ENCODE data around the gene ATP5PD.
A peak's percentile ranks its signal among the peaks of the same experiment; 100 is the strongest.

Gene ATP5PD

GRCh38 chr17:75020331-75021110 lies 26.2 kb downstream of the ATP5PD start:
- DNase-seq (ENCODE audit: low spot score) = no peak
- no peak for TF ChIP-seq CTCF (IDR thresholded peaks at IDR 0.05; ENCODE audit: extremely low read depth, missing control alignments)

GRCh38 chr17:75019710-75020109 lies 27.1 kb downstream of the ATP5PD start:
- no peak for DNase-seq (ENCODE audit: low spot score)
- no peak for TF ChIP-seq CTCF (IDR thresholded peaks at IDR 0.05; ENCODE audit: extremely low read depth, missing control alignments)

GRCh38 chr17:75019146-75019545 lies 27.6 kb downstream of the ATP5PD start:
- DNase-seq (ENCODE audit: low spot score) = no peak
- no peak for TF ChIP-seq CTCF (IDR thresholded peaks at IDR 0.05; ENCODE audit: extremely low read depth, missing control alignments)

- no peak for DNase-seq (ENCODE audit: low spot score)
- no peak for TF ChIP-seq CTCF (IDR thresholded peaks at IDR 0.05; ENCODE audit: extremely low read depth, missing control alignments)
These were observed 33.6 kb downstream of the ATP5PD start for GRCh38 chr17:75013092-75013559.

GRCh38 chr17:75012346-75013091 lies 34.2 kb downstream of the ATP5PD start, which contains the start of gene MRPL58:
MRPL58 (plus strand) TSS chr17:75012670; CDS start chr17:75012687, 17 bp downstream.
- DNase-seq (ENCODE audit: low spot score) = peak; percentile 93
- peak; percentile 21 for TF ChIP-seq CTCF (IDR thresholded peaks at IDR 0.05; ENCODE audit: extremely low read depth, missing control alignments)

DNA sequence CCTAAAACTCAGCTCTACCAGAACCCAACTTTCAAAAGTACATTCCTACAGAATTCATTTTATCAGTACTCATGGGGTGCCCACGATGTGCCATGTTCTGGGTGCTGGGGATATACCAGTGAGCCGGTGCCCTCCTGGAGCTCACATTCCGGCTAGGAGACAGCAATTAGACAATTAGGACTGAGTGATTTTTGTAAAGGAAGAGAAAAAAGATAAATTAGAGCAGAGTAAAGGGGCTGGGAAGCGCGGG lies 34.7 kb downstream of the ATP5PD start:
- no peak for DNase-seq (ENCODE audit: low spot score)
- no peak for TF ChIP-seq CTCF (IDR thresholded peaks at IDR 0.05; ENCODE audit: extremely low read depth, missing control alignments)

- peak; percentile 11 for DNase-seq (ENCODE audit: low spot score)
- TF ChIP-seq CTCF (IDR thresholded peaks at IDR 0.05; ENCODE audit: extremely low read depth, missing control alignments) = no peak
These were observed 35.2 kb downstream of the ATP5PD start for GRCh38 chr17:75011401-75012095.
